ENCODE measurements around the gene RHBDL1. TPM values are rescaled to one million over a fixed set of nuclear protein-coding genes. Genes with fewer than 3 reads are reported as not detected.

RHBDL1 gene
- total RNA-seq, 1 donor from 2014 or later, result 2.0 TPM

DNA sequence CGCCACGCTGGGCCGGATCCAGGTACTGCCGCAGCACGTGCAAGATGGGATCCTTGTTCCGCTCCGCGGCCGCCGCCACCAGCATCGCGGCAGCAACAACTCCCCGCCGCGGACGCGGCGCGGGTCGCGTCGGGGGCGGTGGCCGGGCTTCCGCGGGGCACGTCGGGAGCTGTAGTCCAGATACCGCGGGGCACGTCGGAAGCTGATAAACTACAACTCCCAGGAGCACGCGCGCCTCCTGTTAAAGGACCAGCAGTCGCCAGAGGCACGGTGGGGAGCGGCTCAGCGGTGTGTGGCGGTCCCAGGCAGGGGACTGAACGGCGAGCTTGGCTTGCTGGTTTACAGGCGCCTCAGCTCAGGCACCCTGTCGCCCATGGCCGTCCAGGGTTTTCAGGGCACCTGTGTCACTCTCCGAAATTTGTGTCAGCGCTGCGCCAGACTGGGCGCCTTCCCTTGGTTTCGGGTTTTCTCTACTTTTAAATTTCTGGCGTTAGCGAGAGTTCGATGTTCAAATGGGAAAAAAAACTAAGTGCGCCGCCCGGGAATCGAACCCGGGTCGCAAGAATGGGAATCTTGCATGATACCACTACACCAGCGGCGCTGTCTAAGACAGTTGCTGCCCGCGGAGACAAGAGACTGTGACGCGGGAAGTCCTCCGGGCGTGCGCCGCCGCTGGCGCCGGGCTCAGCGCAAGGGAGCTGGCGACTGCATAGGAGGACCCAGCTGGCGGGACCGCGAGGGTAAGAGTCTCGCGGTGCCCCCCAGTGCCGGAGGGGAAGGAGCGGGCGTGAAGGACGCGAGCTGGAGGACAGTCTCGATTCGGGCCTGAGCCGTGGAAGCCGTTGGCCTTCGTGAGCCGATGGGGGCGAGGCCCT, 39.0 kb upstream of the RHBDL1 start, which contains the start of gene METTL26:
Gene METTL26, minus strand, starts transcription at position 100 of the 875 bp plus-strand sequence. Its CDS starts 15 bp downstream, at position 85.
- intact Hi-C loops (cut with micrococcal nuclease), result loop anchor here (1.0 kb wide), 7 partner anchors 13 to 266 kb away; partner anchors contain the start of genes CAPN15, MRPL28, RHOT2 and WDR90

DNA sequence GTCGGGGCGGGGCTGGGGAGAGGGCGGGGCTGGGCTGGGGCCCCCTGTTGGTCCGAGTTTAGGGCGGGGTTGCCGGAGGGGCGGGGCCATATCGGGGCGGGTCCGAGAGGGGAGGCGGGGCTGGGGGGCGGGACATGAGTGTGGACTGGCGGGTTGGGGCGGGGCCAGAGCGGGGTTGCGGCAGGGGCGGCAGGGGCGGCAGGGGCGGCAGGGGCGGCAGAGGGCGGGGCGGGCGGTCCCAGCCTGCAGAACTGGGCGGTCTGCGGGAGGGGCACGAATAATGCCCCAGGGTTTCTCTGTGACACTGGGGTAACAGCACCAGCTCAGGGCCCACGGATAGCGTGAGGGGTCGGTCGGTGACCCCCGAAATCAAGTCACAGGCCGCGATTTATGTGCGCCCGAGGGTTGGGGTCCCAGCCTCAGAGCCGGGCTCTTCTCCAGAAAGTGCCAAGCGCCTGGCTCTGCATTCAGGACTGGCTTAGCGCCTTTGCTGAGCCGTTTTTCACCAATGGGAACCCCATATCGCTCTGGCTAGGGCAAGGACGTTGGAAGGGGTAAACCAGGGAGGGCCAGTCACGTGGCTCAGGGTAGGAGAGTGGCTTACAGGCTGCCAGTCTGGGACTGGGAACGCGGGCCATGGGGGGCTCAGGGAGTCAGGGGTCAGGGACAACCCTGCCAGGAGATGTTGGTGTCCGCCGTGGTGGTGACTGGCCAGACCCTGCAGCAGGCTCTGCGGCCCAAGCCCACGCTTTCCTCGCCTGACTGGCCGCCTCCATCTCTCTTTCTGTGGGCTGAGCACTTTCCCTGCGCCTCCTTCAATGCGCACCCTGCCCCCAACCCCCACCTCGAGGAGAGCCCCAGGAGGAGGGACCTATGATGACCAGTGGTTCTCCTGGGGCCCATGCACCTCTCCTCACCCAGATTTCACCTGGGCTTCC, 38.1 kb upstream of the RHBDL1 start:
- intact Hi-C loops (cut with micrococcal nuclease), result loop anchor here (1.0 kb wide), 2 partner anchors 23 to 31 kb away; partner anchors contain the start of gene RHOT2

DNA sequence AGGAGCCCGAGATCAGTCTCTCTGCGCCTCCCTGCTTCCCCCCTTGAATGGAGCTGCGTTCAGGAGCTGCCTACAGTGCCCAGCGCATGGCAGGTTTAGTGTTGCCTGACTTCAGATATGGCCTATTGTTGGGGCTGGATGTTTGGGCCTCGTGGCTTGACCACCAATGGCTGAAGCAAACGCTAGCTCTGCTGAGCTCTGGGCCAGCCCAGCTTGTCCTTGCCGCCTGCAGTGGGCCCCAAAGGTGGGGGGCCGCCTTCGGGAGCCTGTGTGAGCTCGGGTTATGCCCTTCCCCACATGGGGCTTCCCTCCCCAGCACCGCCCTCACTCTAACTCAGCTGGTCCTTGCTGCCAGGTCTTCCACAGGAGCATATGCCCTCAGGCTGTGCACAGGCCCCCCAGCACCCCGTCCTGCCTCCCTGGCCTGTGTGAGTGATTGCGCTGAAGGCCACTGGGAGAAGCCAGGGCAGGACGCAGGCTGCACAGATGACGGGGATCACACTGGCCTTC, 37.4 kb upstream of the RHBDL1 start:
- intact Hi-C loops (cut with micrococcal nuclease), result no loop called here

DNA sequence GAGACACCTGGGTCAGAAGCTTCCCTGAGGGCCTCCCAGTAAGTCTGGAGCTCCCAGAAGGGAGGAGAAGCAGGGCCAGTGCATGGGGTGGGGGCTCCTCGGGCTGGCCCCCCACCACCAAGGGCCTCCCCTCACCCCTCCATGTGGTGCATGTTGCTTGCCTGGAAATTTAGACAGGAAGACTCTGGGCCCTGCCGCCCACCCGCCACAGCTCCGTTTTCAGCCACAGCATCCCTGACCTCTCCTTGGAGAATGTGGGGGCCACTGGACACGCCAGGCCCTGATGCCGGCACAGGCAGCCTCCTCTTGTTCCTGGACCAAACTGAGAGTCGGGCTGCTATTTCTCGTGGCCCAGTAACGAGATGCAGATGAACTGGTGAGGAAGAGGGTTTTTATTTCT, 36.6 kb upstream of the RHBDL1 start:
- intact Hi-C loops (cut with micrococcal nuclease), result no loop called here

DNA sequence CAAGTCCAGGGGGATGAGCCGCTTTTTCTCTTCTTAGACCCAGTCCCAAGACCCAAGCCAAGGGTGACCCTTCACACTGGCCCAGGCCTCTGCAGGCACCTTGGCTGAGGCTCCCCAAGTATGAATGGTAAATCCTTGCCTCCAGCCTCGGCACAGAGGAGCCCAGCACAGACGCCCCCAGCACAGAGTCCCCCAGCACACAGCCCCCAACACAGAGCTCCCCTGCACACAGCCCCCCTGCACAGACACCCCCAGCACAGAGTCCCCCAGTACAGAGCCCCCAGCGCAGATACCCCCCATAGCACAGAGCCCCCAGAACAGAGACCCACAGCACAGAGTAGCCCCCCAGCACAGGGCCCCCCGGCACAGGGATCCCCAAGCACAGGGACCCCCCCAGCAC, 34.9 kb upstream of the RHBDL1 start:
- intact Hi-C loops (cut with micrococcal nuclease), result loop anchor here (1.0 to 5.0 kb wide), 2 partner anchors 9 to 1302 kb away; partner anchors contain the start of genes MSRB1 and WDR90

- intact Hi-C loops (cut with micrococcal nuclease), result loop anchor here (1.0 to 5.0 kb wide), 2 partner anchors 8 to 1301 kb away; partner anchors contain the start of genes MSRB1 and WDR90
Measured at GRCh38 chr16:641326-642188, 33.9 kb upstream of the RHBDL1 start, which contains the start of gene MCRIP2. Gene MCRIP2, plus strand, starts transcription at chr16:641828. Its CDS starts 164 bp downstream, at chr16:641992.

GRCh38 chr16:642189-643049, 33.1 kb upstream of the RHBDL1 start:
- intact Hi-C loops (cut with micrococcal nuclease), result loop anchor here (5.0 kb wide), 1 partner anchor 1300 kb away; the partner anchor contains the start of gene MSRB1

DNA sequence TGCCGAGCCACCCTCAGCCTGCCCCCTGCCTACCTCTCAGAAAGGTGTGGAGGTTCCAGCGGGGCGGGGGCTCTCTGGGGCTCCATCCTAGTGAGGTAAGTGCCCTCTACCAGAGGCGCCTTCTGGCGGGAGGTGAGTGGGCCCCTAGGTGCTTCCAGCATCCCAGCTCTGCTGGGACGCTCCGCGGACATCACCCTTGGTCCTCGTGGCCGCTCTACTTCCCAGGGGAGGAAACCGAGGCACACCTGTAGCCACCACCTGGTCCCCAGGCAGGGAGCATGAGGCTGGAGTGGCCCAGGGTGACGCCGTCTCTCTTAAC, 32.5 kb upstream of the RHBDL1 start:
- intact Hi-C loops (cut with micrococcal nuclease), result loop anchor here (5.0 kb wide), 1 partner anchor 1299 kb away; the partner anchor contains the start of gene MSRB1

GRCh38 chr16:644556-644955, 30.9 kb upstream of the RHBDL1 start:
- intact Hi-C loops (cut with micrococcal nuclease), result loop anchor here (5.0 kb wide), 1 partner anchor 1298 kb away; the partner anchor contains the start of gene MSRB1

DNA sequence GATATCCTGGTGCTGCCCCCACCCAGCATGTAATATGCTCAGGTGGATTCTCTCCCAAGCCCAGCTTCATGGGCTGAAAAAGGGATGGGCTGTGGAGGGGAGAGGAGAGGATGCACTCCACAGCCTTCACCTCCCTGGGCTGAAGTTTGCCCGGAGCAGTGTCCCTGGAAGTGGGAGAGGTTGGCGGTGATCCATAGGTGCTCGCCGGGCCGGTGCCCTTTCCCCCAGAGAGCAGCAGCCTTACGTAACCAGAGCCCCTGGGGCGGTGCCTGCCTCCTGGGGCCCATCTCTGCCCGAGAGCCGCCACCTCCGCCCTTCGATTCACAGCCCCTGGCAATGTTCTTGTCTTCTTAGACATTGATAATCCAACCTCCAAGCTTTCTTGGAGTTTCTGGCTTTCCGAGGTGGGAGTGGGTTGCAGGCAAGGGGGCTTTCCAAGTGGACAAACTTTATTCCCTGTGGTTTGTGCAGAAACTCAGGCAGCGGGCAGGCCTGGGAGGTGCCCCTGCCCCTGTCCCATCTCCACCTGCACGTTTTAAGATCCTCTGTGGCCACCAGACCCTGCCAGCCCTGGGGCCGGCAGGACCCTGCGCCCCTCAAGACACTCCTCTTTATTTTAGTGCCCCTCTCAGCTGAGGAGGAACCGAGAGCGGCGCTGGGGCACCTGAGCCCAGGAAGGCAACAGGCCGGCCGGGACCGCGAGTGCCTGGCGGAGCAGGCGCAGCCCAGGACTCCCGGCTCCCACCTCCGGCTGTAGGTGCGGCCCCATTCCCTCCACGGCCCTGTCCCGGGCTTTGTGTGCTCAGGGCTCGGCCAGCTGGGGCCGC, 29.4 kb upstream of the RHBDL1 start:
- intact Hi-C loops (cut with micrococcal nuclease), result no loop called here

GRCh38 chr16:646679-647172, 28.7 kb upstream of the RHBDL1 start:
- intact Hi-C loops (cut with micrococcal nuclease), result no loop called here

DNA sequence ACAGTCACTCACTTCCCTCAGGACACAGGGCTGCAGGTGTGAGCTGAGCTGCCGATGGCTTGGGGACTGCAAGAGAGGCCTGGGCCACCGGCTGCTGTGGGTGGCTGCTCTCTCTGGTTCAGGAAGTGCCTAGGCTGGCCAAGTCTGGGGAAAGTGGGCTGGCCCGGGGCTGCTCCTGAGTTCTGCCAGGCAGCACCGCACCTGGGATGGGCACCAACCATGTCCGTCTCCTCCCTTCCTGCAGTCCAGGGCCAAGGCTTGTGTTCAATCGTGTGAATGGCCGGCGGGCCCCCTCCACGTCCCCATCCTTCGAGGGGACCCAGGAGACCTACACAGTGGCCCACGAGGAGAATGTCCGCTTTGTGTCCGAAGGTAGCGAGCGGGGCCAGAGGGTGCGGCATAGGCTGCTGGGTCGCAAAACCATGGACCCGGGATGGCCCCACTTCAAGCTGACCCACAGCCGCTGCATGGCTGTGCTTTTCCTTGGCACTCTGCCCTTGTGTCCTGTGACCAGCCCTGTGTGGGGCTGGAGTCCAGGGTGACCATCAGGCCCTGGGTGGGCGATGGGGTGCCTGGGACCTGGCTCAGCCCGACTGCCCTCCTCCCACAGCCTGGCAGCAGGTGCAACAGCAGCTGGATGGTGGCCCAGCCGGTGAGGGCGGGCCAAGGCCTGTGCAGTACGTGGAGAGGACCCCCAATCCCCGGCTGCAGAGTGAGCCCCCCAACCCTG, 28.1 kb upstream of the RHBDL1 start:
- intact Hi-C loops (cut with micrococcal nuclease), result no loop called here

- intact Hi-C loops (cut with micrococcal nuclease), result no loop called here
Measured at GRCh38 chr16:648071-648780, 27.2 kb upstream of the RHBDL1 start.

- intact Hi-C loops (cut with micrococcal nuclease), result loop anchor here (1.0 kb wide), 5 partner anchors 8 to 35 kb away; partner anchors contain the start of genes JMJD8, MCRIP2, METTL26 and RHOT2
Measured at GRCh38 chr16:648781-649589, 26.5 kb upstream of the RHBDL1 start, which contains the start of gene WDR90. Gene WDR90, plus strand, starts transcription at chr16:649365. Its CDS starts 52 bp downstream, at chr16:649417.

DNA sequence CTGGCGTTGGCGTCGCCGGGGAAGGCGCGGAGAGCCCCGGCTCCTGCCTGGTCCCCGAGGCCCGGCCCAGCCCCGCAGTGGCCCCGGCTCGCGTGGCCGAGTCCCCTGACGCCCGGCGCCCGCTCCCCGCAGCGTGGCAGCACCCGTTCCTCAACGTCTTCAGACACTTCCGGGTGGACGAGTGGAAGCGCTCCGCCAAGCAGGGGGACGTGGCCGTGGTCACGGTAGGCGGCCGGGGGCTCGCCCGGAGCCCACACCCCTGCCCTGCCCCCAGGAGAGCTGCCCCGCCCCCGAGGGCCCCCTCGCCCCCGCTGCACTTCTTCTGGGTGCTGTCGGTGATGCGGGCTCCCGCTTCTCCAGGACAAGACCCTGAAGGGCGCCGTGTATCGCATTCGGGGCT, 25.8 kb upstream of the RHBDL1 start:
- intact Hi-C loops (cut with micrococcal nuclease), result loop anchor here (1.0 kb wide), 5 partner anchors 8 to 35 kb away; partner anchors contain the start of genes JMJD8, MCRIP2, METTL26 and RHOT2

DNA sequence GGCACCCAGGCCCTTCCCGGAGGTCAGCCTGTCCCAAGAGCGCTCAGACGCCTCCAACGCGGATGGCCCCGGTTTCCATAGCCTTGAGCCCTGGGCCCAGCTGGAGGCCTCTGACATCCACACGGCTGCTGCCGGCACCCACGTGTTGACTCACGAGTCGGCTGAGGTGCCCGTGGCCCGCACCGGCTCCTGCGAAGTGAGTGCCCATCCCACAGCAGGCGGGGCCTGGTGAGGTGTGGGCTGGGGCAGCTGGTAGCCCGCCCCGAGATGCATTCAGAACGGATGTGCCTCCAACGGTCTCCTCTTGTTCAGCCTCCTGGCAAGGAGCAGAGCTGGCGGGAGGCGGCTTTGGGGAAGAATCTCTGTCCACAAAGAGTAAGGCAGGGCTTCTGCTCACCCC, 23.6 kb upstream of the RHBDL1 start:
- intact Hi-C loops (cut with micrococcal nuclease), result no loop called here

Measured in T-helper 1 cell treated with Interleukin-12 subunit alpha and Interleukin-12 subunit beta and Interleukin-4 antibody, amounts not matched to agents 30 ng/mL and 1 ng/mL, for 36 hours (primary cell).